ENCODE measurements around the gene IFT43. TPM values are rescaled to one million over a fixed set of nuclear protein-coding genes. Genes with fewer than 3 reads are reported as not detected.

The IFT43 gene
- total and polyA plus RNA-seq, 2 donors (not counting 3 experiments of a cell fraction or from before 2014, with no cell fraction given) = 22.3 to 39.0 TPM

- ChIA-PET CTCF (interaction anchor here (0.8 to 1.3 kb wide), 3 partner anchors 36 to 238 kb away, joined by 3 read pairs; no protein-coding TSS in a partner anchor), POLR2A (no interaction called here)
- Histone ChIP-seq H3K27me3 (ENCODE audit: control insufficient read depth in 2 of 2, insufficient read depth in 2 of 2, low read length in 2 of 2) (no peaks in the 10 kb centered on the region), H3K36me3 (ENCODE audit: control insufficient read depth in 2 of 2, extremely low read depth in 1 of 2, insufficient read depth in 2 of 2, low read length in 2 of 2) (peaks cover 0 to 3% of the 10 kb centered on the region in 2 experiments), H3K79me2 (ENCODE audit: control insufficient read depth, insufficient read depth, low read length) (no peaks in the 10 kb centered on the region), H4K20me1 (replicated peaks; ENCODE audit: control insufficient read depth, extremely low read depth, insufficient read depth, low read length) (no peaks in the 10 kb centered on the region), H2AFZ (ENCODE audit: low read depth, low read length) (no peak overlapping the region), H3K27ac (ENCODE audit: insufficient read depth, low read depth, low read length) (no peak overlapping the region), H3K4me1 (ENCODE audit: control insufficient read depth, extremely low read depth, insufficient read depth, low read length) (no peaks in the 10 kb centered on the region), H3K4me3 (replicated peaks in 1 of 3; ENCODE audit: insufficient read depth in 1 of 3, low read depth in 1 of 3, low read length in 3 of 3) (no peak overlapping the region), H3K9me1 (replicated peaks; ENCODE audit: control insufficient read depth, extremely low read depth, insufficient read depth, low read length) (no peaks in the 10 kb centered on the region), H3K9me3 (replicated peaks; ENCODE audit: control insufficient read depth, insufficient read depth, low read length) (no peaks in the 10 kb centered on the region), H3K4me2 (ENCODE audit: insufficient read depth, low read length) (no peak overlapping the region), H3K9ac (replicated peaks; ENCODE audit: extremely low read depth, insufficient read depth, low read length) (no peak overlapping the region)
- FAIRE-seq (no peak), DNase-seq (ENCODE audit: low read depth, low spot score) (no peak)
- intact Hi-C loops (cut with micrococcal nuclease) (no loop called here), dilution Hi-C loops (cut with MboI; ENCODE audit: extremely low pct_ligation_motif_present, low sequenced_read_pairs) (no loop called here)
- BruUV-seq (replicated peaks) = no TSS peak
- TF ChIP-seq POLR2A (IDR thresholded peaks at IDR 0.05; ENCODE audit: low read depth, low read length) (no peak), EZH2 (IDR thresholded peaks at IDR 0.05; ENCODE audit: borderline replicate concordance, low read depth, low read length, severe bottlenecking) (no peak), POLR2AphosphoS5 (IDR thresholded peaks at IDR 0.05; ENCODE audit: insufficient read depth, low read depth, low read length) (no peak), MYC (IDR thresholded peaks at IDR 0.05; ENCODE audit: low read depth, low read length) (no peak)
Measured at GRCh38 chr14:75946785-75947184, 38.8 kb upstream of the IFT43 start.

DNA sequence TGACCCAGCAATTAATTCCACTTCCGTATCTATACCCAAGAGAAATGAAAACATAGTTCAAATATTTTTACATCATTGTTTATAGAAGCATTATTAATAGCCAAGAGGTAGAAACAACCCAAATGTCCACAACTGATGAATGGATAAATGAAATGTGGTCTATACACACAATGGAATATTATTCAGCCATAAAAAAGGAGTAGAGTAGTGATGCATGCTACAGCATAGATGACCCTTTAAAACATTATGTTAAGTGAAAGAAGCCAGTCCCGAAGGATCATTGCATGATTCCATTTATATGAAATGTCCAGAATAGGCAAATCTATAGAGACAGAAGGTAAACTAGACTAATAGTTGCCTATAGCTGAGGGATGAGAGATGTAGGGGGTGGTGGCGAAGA, 33.1 kb upstream of the IFT43 start:
- Histone ChIP-seq H3K27ac (ENCODE audit: insufficient read depth, low read depth, low read length) (no peak overlapping the region), H3K9ac (replicated peaks; ENCODE audit: extremely low read depth, insufficient read depth, low read length) (no peak overlapping the region), H3K79me2 (ENCODE audit: control insufficient read depth, insufficient read depth, low read length) (no peaks in the 10 kb centered on the region), H4K20me1 (replicated peaks; ENCODE audit: control insufficient read depth, extremely low read depth, insufficient read depth, low read length) (no peaks in the 10 kb centered on the region), H3K4me3 (replicated peaks in 1 of 3; ENCODE audit: insufficient read depth in 1 of 3, low read depth in 1 of 3, low read length in 3 of 3) (no peak overlapping the region), H3K4me2 (ENCODE audit: insufficient read depth, low read length) (no peak overlapping the region), H2AFZ (ENCODE audit: low read depth, low read length) (no peak overlapping the region), H3K36me3 (ENCODE audit: control insufficient read depth in 2 of 2, extremely low read depth in 1 of 2, insufficient read depth in 2 of 2, low read length in 2 of 2) (peaks cover 0 to 2% of the 10 kb centered on the region in 2 experiments), H3K9me3 (replicated peaks; ENCODE audit: control insufficient read depth, insufficient read depth, low read length) (no peaks in the 10 kb centered on the region), H3K4me1 (ENCODE audit: control insufficient read depth, extremely low read depth, insufficient read depth, low read length) (no peaks in the 10 kb centered on the region), H3K27me3 (ENCODE audit: control insufficient read depth in 2 of 2, insufficient read depth in 2 of 2, low read length in 2 of 2) (no peaks in the 10 kb centered on the region), H3K9me1 (replicated peaks; ENCODE audit: control insufficient read depth, extremely low read depth, insufficient read depth, low read length) (no peaks in the 10 kb centered on the region)
- ChIA-PET POLR2A (no interaction called here), CTCF (interaction anchor here (0.6 kb wide), 1 partner anchor 27 kb away, joined by 3 read pairs; no protein-coding TSS in a partner anchor)
- no peak for FAIRE-seq
- dilution Hi-C loops (cut with MboI; ENCODE audit: extremely low pct_ligation_motif_present, low sequenced_read_pairs) = no loop called here
- no peak for DNase-seq (ENCODE audit: low read depth, low spot score)
- intact Hi-C loops (cut with micrococcal nuclease) = no loop called here
- BruUV-seq (replicated peaks) = no TSS peak
- no peak for TF ChIP-seq MYC (IDR thresholded peaks at IDR 0.05; ENCODE audit: low read depth, low read length)
